Activated gamma-delta T cell (primary cell): ENCODE measurements around the gene FAM167B.

Experiments used
- DNase-seq: peaks from one replicate; lab custom pipeline; 2025; lab: John Stamatoyannopoulos, UW

FAM167B gene

DNA sequence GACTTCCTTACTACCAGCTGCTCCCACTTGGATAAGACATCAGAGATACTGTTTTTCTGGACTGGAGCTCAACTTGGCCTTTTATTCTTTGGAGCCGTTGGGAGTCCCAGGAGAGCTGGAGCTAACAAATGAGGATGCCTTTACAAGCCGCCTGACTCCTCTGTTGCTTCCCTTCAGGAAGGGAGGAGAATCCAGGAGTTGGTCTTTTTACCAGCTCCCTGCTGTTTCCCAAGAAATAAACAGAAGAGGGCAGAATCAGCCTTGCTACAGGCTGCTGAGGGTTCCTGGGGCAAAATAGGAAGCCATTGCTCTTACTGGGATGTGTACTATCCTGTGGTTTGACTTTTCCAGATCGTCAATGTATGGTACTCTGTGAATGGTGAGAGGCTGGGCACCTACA is 23.3 kb upstream of the FAM167B start:
- no peak for DNase-seq

DNA sequence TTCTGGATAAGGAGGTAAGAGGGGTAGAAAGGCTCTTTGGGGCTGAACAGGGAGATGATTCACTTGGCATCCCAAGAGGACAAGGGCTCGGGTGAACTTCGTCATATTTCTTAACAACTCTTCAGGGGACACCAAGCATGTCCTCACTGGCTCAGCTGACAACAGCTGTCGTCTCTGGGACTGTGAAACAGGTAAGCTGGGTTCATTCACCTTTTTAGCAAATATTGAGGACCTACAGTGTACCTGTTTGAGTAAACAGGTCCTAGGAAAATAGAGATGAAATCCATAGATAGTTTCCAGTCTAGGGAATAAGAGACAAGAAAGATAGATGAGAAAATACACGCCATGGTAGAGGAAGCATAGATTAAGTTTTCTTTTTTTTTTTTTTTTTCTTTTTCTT is 22.7 kb upstream of the FAM167B start:
- no peak for DNase-seq

- DNase-seq, result no peak
Measured at GRCh38 chr1:32228771-32229170, 18.3 kb upstream of the FAM167B start.

DNA sequence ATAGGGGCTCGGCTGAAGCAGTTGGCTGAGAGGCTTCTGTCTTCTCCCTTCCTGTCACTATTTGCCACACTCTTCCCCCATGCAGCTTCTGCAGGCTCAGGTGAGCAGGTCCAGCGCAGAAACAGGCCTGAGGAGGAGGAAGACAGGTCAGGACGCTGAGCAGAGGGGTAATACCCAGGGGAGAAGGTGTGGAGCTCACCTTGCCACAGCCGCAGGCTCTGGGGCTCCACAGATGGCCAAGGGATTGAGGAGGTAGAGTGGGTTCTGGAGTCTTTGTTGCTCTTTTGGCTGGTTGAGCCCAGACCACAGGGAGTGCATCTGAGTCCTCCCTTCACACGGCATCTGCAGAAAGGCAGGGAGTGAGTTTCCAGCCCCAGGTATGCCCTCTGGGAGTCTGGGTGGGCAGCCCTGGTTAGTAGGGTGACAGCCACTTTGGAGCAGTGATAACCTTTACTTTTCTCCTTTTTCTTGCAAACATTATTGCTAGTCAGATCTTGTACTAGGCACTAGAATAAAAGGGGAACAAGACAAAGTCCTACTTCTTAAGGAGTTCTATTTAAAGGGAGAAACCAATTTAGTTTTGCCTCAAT is 15.1 kb upstream of the FAM167B start:
- no peak for DNase-seq

- no peak for DNase-seq
Measured at GRCh38 chr1:32232558-32233304, 14.3 kb upstream of the FAM167B start.

DNA sequence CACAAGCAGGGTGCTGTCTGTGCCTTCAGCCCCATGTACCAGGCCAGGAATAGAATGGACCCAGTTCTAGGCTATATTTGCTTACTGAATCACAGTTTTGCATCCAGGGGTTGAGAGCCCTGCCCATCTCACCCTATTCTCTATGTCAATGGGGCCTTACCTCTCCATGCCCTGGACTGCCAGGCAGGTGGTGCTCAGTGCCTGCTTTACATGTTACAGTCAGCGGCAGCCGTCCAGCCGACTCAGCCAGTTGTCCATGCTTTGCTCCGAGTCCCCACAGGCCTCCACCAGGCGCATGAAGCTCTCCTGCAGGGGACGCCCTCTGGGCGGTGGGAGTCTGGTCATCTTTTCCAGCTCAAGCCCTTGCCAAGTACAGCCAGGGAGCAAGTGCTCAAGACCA is 12.2 kb upstream of the FAM167B start:
- DNase-seq, result no peak

DNA sequence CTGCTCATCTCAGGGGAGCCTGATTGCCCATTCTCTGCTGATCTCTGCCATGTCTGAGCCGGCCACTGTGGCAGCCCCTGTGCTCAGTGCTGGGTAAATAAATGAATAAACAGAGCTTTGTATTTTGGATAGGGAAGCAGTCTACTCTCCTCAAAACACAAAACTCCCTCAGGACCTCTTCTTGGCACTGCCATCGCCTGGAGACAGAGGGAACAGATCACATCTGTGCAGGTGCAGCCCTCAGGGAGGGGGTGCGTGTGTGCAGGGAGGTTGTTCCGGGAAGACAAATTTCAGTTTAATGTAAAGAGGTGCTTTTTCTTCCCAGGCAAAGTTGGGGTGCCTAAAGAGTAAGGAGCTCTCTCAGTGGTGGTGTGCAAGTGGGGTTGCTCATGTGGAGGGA is 7.7 kb upstream of the FAM167B start:
- DNase-seq, result no peak

DNA sequence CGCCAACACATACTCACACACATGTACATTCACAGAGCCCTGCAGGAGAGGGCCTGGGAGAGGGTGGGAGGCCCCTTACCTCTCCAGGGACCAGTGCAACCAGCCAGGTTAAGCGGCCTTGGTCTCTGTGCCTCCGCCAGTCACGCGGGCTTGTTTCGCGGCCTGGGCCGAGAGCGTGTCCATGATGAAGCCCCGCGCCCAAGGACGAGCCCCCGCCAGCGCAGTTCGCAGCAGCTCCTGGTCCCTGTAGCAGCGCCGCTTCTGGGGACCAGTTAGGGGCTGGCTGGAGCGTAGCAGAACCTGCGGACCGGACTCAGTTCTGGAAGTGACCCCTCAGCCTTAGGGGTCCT is 7.3 kb upstream of the FAM167B start:
- no peak for DNase-seq

DNA sequence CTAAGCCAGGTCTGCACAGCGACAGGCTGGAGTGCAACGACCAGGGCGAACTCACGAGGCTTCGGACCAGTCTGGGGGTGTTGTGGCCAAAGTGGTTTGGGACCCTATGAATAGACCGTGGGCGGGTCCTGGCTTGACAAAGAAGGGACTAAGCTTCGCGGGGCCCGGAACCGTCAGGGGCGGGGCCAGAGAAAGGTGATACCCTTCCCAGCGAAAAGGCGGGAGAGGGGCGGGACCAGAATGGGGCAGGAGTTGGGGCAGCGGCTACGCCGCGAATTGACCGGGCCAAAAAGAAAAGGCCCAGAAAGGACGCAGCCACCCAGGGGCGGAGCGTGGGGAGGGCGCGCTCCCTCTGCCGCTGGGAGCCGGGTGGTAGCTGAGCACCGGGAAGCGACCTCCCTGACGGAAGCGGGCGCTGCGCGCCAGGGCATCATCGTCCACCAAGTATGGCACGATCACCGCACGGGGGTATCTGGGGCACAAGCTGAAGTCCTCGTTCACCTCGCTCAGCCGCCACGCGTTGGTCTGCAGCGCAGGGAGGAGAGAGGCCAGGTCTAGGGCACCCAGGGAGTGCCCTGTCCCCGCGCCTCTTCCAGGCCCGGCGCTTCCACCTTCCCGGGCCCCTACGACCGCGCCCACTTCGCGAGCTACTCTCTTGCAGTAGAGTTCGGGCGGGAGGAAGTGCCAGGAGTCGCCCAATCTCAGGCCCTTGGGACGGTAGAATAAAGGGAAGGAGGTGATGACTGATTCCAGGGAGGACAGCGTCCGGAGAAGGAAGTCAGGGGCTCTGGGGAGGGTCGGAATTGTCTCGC is 6.7 kb upstream of the FAM167B start:
- DNase-seq, result peak; percentile 34

DNA sequence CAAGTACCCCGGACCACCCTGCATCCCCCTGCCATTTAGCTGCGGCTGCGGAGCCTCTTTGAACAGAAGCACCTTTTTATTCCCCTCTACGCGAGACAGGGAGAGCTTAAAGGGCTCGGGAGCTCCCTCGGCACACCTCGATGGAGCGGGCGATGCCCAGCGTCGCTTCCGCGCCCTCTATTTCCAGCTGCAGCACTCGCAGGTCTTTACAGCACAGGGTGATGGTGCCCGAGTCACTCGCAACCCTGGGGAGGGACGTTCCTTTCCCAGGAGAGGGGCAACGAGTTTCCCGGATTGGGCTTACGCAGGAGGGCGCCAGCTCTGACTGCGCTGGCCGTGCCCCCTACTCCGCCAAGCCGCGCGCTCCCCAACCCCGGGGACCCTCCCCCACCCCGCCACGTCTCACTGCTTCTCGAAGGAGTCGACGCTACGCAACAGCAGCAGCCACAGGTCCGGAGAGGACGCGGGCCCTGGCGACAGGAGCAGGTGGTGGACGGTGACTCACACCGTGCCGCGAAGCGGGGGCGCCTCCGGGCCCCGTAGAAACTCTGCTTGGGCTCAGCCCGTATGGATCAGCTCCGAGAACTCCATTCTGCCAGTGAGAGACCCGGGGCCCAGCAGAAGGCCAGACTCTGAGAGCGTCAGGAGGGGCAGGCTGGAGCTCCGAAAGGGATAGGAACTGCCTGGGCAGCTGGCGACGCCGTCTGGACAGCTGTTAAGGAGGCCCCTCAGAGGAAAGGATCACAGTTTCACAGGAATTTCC is 5.8 kb upstream of the FAM167B start:
- no peak for DNase-seq

- no peak for DNase-seq
Measured at GRCh38 chr1:32242341-32242851, 4.6 kb upstream of the FAM167B start.

DNA sequence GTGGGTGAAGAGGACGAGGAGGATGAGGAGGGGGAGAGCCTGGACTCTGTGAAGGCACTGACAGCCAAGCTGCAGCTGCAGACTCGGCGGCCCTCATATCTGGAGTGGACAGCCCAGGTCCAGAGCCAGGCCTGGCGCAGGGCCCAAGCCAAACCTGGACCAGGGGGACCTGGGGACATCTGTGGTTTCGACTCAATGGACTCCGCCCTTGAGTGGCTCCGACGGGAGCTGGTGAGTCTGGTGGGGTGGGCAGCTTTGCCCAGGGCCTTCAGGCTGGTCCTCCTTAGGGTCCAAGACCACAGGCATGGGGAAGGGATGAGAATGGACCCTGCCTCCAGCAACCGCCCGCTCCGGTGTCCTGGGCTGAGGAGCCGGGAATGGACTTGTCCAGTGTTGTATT is 430 bp downstream of the FAM167B start:
- no peak for DNase-seq

DNA sequence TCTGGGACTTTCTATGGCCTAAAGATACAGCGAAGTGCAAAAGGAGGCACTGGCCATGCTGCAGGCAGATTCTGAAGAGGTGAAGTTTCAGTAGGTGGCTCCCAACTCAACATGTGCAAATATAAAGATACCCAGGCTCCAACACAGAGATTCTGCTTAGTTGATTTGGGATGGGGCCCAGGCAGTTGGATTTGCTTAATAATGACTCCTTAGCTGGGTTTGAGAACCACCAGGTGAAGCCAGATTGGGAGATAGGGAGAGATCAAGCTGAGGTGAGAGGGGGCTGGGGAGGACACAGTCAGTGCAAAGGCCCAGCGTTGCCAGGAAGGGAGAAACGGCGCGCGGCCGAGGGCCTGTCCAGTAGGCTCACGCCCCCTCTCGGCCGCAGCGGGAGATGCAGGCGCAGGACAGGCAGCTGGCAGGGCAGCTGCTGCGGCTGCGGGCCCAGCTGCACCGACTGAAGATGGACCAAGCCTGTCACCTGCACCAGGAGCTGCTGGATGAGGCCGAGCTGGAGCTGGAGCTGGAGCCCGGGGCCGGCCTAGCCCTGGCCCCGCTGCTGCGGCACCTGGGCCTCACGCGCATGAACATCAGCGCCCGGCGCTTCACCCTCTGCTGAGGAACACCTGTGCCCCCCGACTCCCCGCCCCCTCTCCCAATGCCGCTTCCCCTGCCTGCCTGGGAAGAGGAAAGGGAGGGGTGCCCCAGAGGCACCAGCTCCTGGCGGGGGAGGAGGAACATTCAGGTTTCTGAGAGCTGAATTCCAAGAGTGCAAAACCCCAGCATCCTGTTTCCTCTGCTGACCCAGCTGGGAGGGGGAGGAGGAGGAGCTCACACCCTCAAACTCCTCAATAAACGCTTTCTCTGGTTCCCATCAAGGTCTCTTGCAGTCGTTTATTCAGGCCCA is 1.2 kb downstream of the FAM167B start:
- peak; percentile 45 for DNase-seq

DNA sequence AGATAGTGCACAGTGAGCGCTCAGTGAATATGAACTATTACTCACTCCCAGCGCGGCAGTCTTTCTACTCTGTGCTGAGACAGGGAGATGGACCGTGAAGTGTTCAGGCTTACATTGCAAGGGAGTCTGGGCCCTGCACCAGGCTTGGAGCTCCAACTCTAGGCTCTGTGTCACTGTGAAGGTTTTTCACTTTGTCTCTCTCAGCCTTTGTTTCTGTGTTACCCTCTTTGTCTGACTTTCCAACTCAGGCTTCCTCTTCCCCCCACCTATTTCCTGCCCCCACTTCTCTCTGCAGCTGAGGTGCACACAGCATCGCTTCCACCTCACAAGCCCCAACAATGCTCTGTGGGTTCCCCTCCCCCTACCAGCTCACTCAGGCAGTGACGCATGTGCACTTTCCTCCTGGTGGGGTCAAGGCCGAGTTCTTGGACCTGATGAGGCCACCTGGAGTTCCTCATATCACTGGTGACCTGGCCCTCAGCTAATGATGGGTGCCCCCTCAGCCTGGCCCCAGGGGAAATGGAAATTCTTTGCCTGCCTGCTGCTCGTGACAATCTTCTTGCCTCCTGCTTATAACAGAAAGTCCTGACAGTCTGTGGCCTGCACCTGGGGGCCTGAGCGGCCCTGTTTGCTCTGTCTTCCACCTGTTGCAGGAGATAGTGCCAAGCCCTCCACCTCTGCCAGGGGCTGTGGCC is 3.0 kb downstream of the FAM167B start:
- no peak for DNase-seq

GRCh38 chr1:32250893-32251716 is 4.1 kb downstream of the FAM167B start, which contains the start of gene LCK:
Gene LCK (plus strand): TSS chr1:32251265. CDS start chr1:32274330, 23,065 bp downstream.
- DNase-seq, result peak; percentile 46

- no peak for DNase-seq
Measured at GRCh38 chr1:32255072-32256071, 8.3 kb downstream of the FAM167B start.

DNA sequence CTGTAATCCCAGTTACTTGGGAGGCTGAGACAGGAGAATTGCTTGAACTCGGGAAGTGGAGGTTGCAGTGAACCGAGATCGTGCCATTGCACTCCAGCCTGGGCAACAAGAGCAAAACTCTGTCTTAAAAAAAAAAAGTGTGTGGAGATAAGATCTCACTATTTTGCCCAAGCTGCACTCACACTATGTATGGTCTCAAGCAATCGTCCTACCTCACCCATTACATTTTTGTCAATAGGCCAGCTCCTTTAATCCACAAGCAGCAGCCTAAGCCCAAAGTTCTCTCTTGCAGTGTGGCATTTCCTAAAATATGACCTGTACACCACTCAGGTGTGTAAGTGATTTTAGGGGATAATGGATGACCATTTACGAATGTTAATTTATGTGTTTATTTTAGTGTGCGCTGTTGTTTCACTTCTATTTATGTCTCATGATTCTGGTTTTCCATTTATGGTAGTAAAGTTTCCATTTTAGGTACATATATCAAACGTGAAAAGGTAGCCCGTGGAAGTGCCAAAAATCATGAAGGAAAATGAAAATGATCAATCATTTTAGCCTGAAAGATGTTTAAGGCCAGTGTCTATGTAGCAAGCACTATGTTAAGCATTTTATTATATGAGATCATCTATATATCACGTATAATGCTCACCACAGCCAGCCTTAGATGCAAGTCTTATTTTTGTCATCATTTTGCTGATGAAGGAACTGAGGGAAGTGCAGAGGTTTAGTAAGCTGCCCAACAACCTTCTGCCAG is 9.6 kb downstream of the FAM167B start:
- DNase-seq, result no peak

GRCh38 chr1:32257227-32257508 is 10.1 kb downstream of the FAM167B start:
- no peak for DNase-seq
